Activated naive CD8-positive, alpha-beta T cell (primary cell): Measurements from ENCODE around the gene PPP3R2.
"Not testable (repeated sequence)": the region's sequence is repeated elsewhere in the genome, so short reads cannot be mapped to it uniquely, and the experiment has no call there.

Experiments
- H3K27ac Mint-ChIP-seq: one replicate; pipeline ENCODE4 v1.8.0; 2021; ENCODE audit warnings: mixed read lengths
- H3K27me3 Mint-ChIP-seq: one replicate; pipeline ENCODE4 v1.8.0; 2021; ENCODE audit warnings: mixed read lengths
- H3K36me3 Mint-ChIP-seq: one replicate; pipeline ENCODE4 v1.8.0; 2021; ENCODE audit warnings: mixed read lengths
- H3K4me1 Mint-ChIP-seq: one replicate; pipeline ENCODE4 v1.8.0; 2021; ENCODE audit warnings: low read depth, mixed read lengths
- H3K4me3 Mint-ChIP-seq: one replicate; pipeline ENCODE4 v1.8.0; 2021; ENCODE audit warnings: mild to moderate bottlenecking, mixed read lengths
- H3K9me3 Mint-ChIP-seq: one replicate; pipeline ENCODE4 v1.8.0; 2021; ENCODE audit warnings: low read depth, mixed read lengths

PPP3R2 gene

DNA sequence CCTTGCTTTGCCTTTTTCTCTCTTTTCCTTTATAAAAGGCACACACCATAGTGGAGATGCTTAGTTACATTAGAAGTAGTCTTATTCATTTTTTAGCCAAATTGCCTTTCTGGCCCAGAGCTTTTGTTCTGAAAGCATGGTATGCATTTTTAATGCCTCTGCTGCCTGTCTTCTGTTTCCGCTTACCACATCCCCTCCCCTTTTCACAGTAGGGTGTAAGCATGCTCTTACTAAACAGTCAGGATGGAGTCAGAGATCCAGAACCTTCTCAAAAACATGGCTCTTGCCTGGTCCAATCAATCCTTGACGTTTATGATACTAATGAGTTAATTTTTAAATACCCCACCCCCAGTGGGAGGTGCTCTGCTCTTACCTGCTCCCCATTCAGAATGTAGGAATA is 22.5 kb downstream of the PPP3R2 start:
- Mint-ChIP-seq H3K9me3 (no peaks in the 10 kb centered on the region), H3K4me3 (peak overlapping the region; percentile 28), H3K4me1 (peaks cover 79% of the 10 kb centered on the region), H3K27me3 (no peaks in the 10 kb centered on the region), H3K27ac (peak overlapping the region; percentile 84), H3K36me3 (peaks cover 7% of the 10 kb centered on the region)

DNA sequence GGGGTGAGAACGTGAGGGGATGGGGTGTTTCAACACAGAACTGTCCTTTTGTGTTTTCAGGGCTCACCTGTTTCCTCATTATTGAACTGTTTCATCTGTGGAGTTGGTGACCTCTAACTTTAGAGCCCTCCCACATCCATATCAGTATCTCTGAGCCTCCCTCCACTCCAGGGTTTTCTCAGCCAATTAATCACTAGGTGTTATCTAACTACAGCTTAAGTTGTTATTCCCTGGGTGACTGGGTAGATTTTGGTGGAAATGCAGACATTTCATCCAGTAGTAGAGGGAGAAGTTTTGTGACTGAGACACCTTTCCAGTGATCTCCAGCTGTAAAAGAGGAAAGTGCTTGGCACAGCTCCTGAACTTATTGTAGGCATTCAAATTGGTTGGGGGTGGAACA is 23.7 kb downstream of the PPP3R2 start:
- peak overlapping the region; percentile 84 for H3K27ac Mint-ChIP-seq
- peaks cover 10% of the 10 kb centered on the region for H3K36me3 Mint-ChIP-seq
- peak overlapping the region; percentile 11 for H3K4me3 Mint-ChIP-seq
- no peaks in the 10 kb centered on the region for H3K27me3 Mint-ChIP-seq
- H3K9me3 Mint-ChIP-seq = no peaks in the 10 kb centered on the region
- peaks cover 82% of the 10 kb centered on the region for H3K4me1 Mint-ChIP-seq

DNA sequence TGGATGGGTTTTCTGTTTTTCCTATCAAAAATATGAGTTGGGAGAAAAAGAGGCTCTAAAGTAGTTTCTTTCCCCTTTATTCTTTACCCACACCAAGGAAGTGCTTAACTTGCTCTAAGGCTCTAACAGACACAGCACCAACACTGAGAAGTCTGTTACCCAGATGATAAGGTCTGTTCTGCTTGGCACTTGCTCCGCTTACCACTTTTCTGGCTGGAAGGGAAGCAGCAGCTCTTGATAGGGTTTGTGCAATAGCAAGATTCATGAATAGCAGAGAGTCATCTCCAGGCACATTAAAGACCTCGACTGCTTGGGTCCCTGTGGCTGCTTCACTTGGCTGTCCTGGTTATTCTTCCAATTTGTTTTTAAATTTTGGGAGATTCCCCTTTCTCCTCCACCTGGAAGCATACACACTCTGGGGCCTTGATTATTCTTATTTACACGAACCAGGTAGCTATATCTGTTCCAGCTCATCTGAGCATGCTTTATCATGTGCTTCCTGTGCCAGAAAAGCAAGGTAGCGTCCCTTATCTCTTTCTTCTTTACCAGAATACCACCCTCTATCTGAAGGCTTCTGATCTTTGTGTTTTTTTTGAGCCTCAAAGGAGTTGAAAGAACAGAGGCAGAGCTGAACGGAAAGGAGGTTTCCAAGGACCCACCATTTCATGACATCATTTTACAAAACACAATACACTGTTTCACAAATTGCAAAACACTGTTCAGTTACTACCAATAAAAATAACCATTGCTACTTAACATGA is 24.8 kb downstream of the PPP3R2 start:
- peaks cover 77% of the 10 kb centered on the region for H3K4me1 Mint-ChIP-seq
- H3K27ac Mint-ChIP-seq = peak overlapping the region; percentile 84
- no peaks in the 10 kb centered on the region for H3K27me3 Mint-ChIP-seq
- H3K4me3 Mint-ChIP-seq = peak overlapping the region; percentile 42
- H3K36me3 Mint-ChIP-seq = peaks cover 15% of the 10 kb centered on the region
- no peaks in the 10 kb centered on the region for H3K9me3 Mint-ChIP-seq

DNA sequence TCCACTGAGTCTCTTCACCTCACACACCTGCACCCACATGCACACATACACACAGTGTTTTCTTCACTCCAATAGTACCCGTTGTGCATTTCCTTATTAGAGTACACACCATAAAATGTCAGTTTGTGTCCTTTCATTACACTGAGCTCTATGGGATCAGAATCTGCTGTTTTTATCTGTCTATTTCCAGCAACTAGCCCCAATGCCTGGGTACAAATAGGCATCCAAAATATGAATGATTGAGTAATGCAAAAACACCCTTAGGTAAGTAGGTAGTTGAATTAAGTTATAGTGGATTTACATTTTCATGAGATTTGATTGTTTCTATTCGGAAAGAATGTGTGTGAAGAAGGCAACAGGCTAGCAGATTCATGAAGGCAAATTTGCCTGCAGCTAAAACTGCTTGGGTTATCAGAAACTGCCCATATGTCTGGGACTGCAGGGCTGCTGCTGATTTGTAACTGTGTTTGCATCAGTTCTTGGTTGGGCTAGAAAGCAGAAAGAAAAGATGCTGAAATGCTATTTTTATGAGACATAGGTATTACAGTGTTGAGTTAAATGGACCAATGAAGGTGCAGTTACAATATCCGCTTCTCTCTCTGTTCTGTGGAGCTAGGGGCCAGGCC is 26.9 kb downstream of the PPP3R2 start:
- peak overlapping the region; percentile 78 for H3K27ac Mint-ChIP-seq
- H3K27me3 Mint-ChIP-seq = no peaks in the 10 kb centered on the region
- H3K9me3 Mint-ChIP-seq = no peaks in the 10 kb centered on the region
- peaks cover 20% of the 10 kb centered on the region for H3K36me3 Mint-ChIP-seq
- no peak overlapping the region for H3K4me3 Mint-ChIP-seq
- H3K4me1 Mint-ChIP-seq = peaks cover 56% of the 10 kb centered on the region

DNA sequence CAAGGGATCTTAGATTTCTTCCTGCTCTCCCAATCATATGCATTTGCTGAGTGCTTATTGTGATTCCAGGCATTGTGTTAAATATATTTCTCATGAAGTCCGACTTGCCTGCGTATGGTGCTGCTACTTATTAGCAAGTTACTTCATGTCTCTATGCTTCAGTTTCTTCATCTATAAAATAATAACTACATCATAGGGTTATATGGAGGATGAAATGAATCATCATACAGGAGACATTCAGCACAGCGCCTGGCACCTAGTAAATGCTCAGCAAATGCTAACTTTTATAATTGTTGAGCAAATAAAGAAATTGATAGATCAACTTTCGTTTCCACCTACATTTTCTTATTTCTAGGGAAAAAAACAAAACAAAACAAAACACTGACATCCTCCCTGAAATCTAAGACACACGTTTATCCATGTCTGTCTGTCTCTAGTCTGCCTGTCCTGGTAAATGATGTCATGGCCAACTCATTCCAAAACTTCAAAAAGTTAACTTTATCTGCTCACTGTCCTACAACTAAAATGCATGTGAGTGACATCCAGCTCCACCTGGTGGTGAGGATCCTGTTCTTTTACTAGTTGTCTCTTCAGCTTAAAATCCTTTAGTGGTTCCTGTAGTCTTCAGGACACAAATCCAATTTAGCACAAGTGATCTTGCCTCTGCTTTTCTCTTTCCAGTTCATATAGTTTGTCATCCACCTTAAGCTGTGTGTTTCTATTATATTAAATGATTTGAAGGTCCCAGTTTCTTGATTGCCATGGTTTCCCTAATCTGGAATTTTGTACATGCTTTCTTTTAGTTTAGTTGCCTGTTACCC is 27.7 kb downstream of the PPP3R2 start:
- Mint-ChIP-seq H3K27me3 (no peaks in the 10 kb centered on the region), H3K4me1 (peaks cover 50% of the 10 kb centered on the region), H3K27ac (no peak overlapping the region), H3K36me3 (peaks cover 26% of the 10 kb centered on the region), H3K9me3 (no peaks in the 10 kb centered on the region), H3K4me3 (no peak overlapping the region)

DNA sequence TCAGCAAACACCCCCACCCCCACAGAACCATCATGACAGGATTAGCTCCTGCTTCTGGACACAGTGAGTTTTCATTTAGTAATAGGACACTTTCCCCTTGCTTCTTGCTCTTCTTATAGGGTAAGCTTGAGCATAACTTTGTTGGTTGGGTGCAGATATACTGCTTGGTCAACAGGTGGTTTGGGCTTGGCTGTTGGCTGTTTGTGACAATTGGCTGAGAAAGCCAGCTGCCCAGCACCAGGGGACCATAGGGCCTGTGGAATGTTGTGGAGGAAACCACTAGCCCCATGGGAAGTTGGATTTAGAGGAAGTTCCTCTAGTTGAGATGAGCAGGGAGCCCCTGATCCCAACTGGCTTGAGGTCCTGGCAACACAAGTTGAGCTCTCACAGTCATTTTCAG is 30.5 kb downstream of the PPP3R2 start:
- H3K27ac Mint-ChIP-seq = no peak overlapping the region

DNA sequence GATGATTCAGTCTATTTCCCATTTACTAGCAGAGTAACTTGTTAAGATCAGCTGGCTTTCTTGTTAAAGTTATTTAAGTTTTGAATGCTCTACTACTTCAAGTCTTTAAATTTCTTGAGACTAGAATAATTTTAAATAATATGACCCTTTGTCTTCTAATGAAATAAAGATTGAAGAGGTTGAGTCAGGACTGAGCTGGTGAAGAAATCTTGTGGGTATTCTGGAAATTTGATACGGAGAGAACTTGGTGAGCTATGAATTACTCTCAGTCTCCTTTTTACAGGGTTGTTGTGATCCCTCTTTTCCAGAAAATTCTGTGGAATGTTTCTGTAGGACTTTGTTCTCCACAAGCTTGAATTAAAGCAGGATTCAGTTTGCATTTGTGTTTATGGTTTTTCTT is 31.8 kb downstream of the PPP3R2 start:
- Mint-ChIP-seq H3K36me3 (peaks cover 58% of the 10 kb centered on the region), H3K9me3 (peaks cover 4% of the 10 kb centered on the region), H3K4me1 (peaks cover 35% of the 10 kb centered on the region), H3K4me3 (no peak overlapping the region), H3K27me3 (no peaks in the 10 kb centered on the region), H3K27ac (no peak overlapping the region)

More for the DNA sequence above, 30.5 kb downstream of the PPP3R2 start:
- Mint-ChIP-seq H3K27me3 (no peaks in the 10 kb centered on the region), H3K4me1 (peaks cover 40% of the 10 kb centered on the region), H3K9me3 (no peaks in the 10 kb centered on the region), H3K4me3 (no peak overlapping the region), H3K36me3 (peaks cover 45% of the 10 kb centered on the region)

DNA sequence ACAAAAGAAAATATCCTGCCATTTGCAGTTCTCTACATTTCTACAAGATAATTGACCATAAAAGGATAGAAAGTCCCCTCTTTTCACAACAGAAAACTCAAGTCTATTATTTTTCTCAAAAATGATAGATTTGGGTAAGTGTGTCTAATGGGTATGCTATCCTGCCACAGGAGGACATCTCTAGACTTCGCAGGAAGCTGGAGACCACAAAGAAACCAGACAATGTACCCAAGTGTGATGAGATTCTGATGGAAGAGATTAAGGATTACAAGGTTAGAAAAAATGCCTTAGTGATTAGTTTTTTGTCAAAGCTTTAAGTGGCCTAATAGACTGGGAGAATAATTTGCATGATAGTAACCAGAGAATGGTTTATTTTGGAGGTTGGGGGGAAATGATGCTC is 33.0 kb downstream of the PPP3R2 start:
- Mint-ChIP-seq H3K36me3 (peaks cover 64% of the 10 kb centered on the region), H3K9me3 (peaks cover 4% of the 10 kb centered on the region), H3K27me3 (no peaks in the 10 kb centered on the region), H3K27ac (peak overlapping the region; percentile 62), H3K4me1 (peaks cover 26% of the 10 kb centered on the region), H3K4me3 (no peak overlapping the region)

DNA sequence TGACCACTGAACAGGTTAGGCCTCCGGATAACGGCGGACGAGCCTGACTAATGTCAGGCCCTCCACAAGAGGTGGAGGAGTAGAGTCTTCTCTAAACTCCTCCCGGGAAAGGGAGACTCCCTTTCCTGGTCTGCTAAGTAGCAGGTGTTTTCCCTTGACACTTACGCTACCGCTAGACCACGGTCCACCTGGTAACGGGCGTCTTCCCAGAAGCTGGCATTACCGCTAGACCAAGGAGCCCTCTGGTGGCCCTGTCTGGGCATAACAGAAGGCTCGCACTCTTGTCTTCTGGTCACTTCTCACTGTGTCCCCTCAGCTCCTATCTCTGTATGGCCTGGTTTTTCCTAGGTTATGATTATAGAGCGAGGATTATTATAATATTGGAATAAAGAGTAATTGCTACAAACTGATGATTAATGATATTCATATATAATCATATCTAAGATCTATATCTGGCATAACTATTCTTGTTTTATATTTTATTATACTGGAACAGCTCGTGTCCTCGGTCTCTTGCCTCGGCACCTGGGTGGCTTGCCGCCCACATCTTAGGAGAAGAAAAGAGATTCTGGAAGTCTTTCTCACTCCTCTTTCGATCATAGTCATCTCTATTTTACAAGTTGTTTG is 45.2 kb downstream of the PPP3R2 start:
- not testable (repeated sequence) for H3K27me3 Mint-ChIP-seq, H3K27ac Mint-ChIP-seq, H3K4me1 Mint-ChIP-seq, H3K4me3 Mint-ChIP-seq, H3K9me3 Mint-ChIP-seq
- H3K36me3 Mint-ChIP-seq = peaks cover 49% of the 10 kb centered on the region

DNA sequence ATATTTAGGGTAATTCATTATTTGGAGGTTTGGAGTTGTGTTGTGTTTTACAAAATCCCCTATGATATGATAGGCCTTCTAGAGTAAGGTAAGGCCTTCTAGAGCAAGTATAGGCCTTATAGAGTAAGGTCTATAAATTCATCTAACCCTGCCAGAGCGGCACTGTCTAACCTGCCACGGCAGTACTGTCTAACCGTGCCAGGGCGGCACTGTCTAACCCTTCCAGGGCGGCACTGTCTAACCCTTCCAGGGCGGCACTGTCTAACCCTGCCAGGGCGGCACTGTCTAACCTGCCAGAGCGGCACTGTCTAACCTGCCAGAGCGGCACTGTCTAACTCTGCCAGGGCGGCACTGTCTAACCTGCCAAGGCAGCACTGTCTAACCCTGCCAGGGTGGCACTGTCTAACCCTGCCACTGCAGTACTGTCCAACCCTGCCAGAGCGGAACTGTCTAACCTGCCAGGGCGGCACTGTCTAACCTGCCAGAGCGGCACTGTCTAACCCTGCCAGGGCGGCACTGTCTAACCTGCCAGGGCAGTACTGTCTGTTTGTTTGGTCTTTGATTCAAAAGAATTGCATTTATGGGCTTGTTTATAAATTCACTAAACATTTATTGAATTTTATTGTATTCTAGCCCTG is 51.6 kb downstream of the PPP3R2 start:
- Mint-ChIP-seq H3K9me3 (no peaks in the 10 kb centered on the region), H3K4me3 (no peak overlapping the region), H3K4me1 (no peaks in the 10 kb centered on the region), H3K27me3 (no peaks in the 10 kb centered on the region), H3K36me3 (peaks cover 19% of the 10 kb centered on the region), H3K27ac (no peak overlapping the region)
